Adrenal gland (tissue), 12 donors: ENCODE results near the gene EHD3. TPM values are rescaled to one million over a fixed set of nuclear protein-coding genes. Genes with fewer than 3 reads are reported as not detected.

ENCODE experiments used
- DNase-seq, 7 donors: peaks; one replicate each; pipeline ENCODE4 v3.0.0-alpha.2; 2019 to 2020
- H3K27ac ChIP-seq, 5 donors: fragments of 200-600 bp; sonication (generic) in 4 of 5; 1 replicate in 3 of 5; 2 replicates in 2 of 5; pipeline versions ENCODE4 v1.5.1 to v1.8.0; 2016 to 2020; ENCODE audit warnings: mild to moderate bottlenecking in 1 of 5
- H3K27me3 ChIP-seq: fragments of 200-600 bp; 2 replicates; pipeline ENCODE4 v1.8.0; 2021
- H3K36me3 ChIP-seq, 2 donors: fragments of 200-600 bp; replicated peaks in 1 of 2; 1 replicate in 1 of 2; 2 replicates in 1 of 2; pipeline versions ENCODE4 v1.5.1 to v1.8.0; 2018 to 2022
- H3K4me1 ChIP-seq, 2 donors: fragments of 200-600 bp; replicated peaks in 1 of 2; 1 replicate in 1 of 2; 2 replicates in 1 of 2; pipeline versions ENCODE4 v1.5.1 to v1.8.0; 2018 to 2021
- H3K4me3 ChIP-seq, 4 donors: fragments of 200-600 bp; sonication (generic) in 3 of 4; one replicate each; pipeline ENCODE4 v1.5.1; 2016 to 2018
- H3K9me3 ChIP-seq, 3 donors: fragments of 200-600 bp; sonication (generic) in 1 of 3; replicated peaks in 1 of 3; 1 replicate in 2 of 3; 2 replicates in 1 of 3; pipeline versions ENCODE4 v1.5.1 to v1.8.0; 2016 to 2021
- POLR2A ChIP-seq, 2 donors: fragments of 450-650 bp; IDR thresholded peaks; one replicate each; pipeline ENCODE4 v1.6.1; 2017; ENCODE audit warnings: antibody characterized with exemption in 2 of 2, mild to moderate bottlenecking in 2 of 2, moderate library complexity in 1 of 2
- WGBS, 4 donors: extraction: QIAGEN DNeasy Blood & Tissue Kit in 2 of 4; methylation state at CpG; one replicate each; pipeline versions ENCODE4 v1.1.5 to v1.1.7; 2013 to 2017; 5-methylcytosine and 5-hydroxymethylcytosine counted together
- intact Hi-C, 2 donors: fragments of 100-400 bp; cut with DNase I; formaldehyde crosslinking; loops; one replicate each; pipeline versions ENCODE4 v1.14.1 to v1.15.0; 2022 to 2023
- polyA plus RNA-seq, 3 donors: library from polyadenylated mRNA; stranded (reverse); fragments of 200-250 nt in 2 of 3; fragments of 350-450 nt in 1 of 3; fragmentation: Illumina TruSeq in 1 of 3; extraction: RNeasy Lipid Tissue Mini Kit (QIAGEN cat#74804) in 1 of 3; gene quantifications; one replicate each; pipeline ENCODE4 v1.2.3, GENCODE V29; 2013 to 2014
- total RNA-seq, 9 donors: library from RNA; depleted of rRNA in 4 of 9; stranded (reverse); fragments of >200 nt in 4 of 9; fragments of 120-200 nt in 1 of 9; fragmentation: NEBNext Ultra II Directional in 1 of 9; extraction: Animal tissue kit (Norgen Biotek cat#: 25700) in 1 of 9; gene quantifications; one replicate each; pipeline versions ENCODE4 v1.1.0 to v1.2.4, GENCODE V29; 2013 to 2023
- TF ChIP-seq, protein P1 (sequence below), 6 experiments: fragments of 450-650 bp in 4 of 6; fragments of 200-600 bp in 2 of 6; sonication (generic) in 1 of 6; IDR thresholded peaks; 1 replicate in 5 of 6; 2 replicates in 1 of 6; pipeline versions ENCODE4 v1.5.1 to v1.8.0; 2016 to 2021; ENCODE audit warnings: antibody characterized with exemption in 6 of 6, mild to moderate bottlenecking in 2 of 6, moderate library complexity in 1 of 6
- donor health status: healthy with polysubstance abuse.
- donor health status: Bipolar disorder and iron deficiency.
- donor health status: DM: yes; HTN: yes; CAD: no.
- donor health status: DM: no; HTN: no; CAD: no.
- donor health status: DM: no; HTN: no; CAD: no.
- donor health status: DM: yes; HTN: yes; CAD: no.

Gene EHD3
- total and polyA plus RNA-seq, 12 donors = 4.6 to 51.9 (median 22.3) TPM

GRCh38 chr2:31253356-31254131 is 19.6 kb downstream of the EHD3 start:
- Histone ChIP-seq H3K27ac (peak overlapping the region in 1 of 5 donors; percentile 16), H3K36me3 (peaks cover 0 to 1% of the 10 kb centered on the region in 2 donors), H3K9me3 (no peaks in the 10 kb centered on the region), H3K4me1 (no peaks in the 10 kb centered on the region), H3K27me3 (no peaks in the 10 kb centered on the region), H3K4me3 (no peak overlapping the region)
- DNase-seq = peak in 1 of 7 donors; percentile 21
- intact Hi-C loops = no loop called here
- 78 to 91% (median 84%) methylated on average over 9 to 13 of the region's 13 CpGs for WGBS, 4 donors
- TF ChIP-seq, protein P1, sequence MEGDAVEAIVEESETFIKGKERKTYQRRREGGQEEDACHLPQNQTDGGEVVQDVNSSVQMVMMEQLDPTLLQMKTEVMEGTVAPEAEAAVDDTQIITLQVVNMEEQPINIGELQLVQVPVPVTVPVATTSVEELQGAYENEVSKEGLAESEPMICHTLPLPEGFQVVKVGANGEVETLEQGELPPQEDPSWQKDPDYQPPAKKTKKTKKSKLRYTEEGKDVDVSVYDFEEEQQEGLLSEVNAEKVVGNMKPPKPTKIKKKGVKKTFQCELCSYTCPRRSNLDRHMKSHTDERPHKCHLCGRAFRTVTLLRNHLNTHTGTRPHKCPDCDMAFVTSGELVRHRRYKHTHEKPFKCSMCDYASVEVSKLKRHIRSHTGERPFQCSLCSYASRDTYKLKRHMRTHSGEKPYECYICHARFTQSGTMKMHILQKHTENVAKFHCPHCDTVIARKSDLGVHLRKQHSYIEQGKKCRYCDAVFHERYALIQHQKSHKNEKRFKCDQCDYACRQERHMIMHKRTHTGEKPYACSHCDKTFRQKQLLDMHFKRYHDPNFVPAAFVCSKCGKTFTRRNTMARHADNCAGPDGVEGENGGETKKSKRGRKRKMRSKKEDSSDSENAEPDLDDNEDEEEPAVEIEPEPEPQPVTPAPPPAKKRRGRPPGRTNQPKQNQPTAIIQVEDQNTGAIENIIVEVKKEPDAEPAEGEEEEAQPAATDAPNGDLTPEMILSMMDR (IDR thresholded peaks at IDR 0.05) = no peak
- TF ChIP-seq POLR2A (IDR thresholded peaks at IDR 0.05) = no peak

- Histone ChIP-seq H3K4me3 (no peak overlapping the region), H3K27me3 (no peaks in the 10 kb centered on the region), H3K4me1 (no peaks in the 10 kb centered on the region), H3K9me3 (no peaks in the 10 kb centered on the region), H3K27ac (no peak overlapping the region), H3K36me3 (no peaks in the 10 kb centered on the region)
- intact Hi-C loops = no loop called here
- WGBS, 4 donors = 88 to 91% (median 90%) methylated on average over 19 of the region's 19 CpGs
- TF ChIP-seq, protein P1 (IDR thresholded peaks at IDR 0.05) = no peak
- TF ChIP-seq POLR2A (IDR thresholded peaks at IDR 0.05) = no peak
- DNase-seq = no peak
These were observed 20.6 kb downstream of the EHD3 start for GRCh38 chr2:31254237-31255203.

DNA sequence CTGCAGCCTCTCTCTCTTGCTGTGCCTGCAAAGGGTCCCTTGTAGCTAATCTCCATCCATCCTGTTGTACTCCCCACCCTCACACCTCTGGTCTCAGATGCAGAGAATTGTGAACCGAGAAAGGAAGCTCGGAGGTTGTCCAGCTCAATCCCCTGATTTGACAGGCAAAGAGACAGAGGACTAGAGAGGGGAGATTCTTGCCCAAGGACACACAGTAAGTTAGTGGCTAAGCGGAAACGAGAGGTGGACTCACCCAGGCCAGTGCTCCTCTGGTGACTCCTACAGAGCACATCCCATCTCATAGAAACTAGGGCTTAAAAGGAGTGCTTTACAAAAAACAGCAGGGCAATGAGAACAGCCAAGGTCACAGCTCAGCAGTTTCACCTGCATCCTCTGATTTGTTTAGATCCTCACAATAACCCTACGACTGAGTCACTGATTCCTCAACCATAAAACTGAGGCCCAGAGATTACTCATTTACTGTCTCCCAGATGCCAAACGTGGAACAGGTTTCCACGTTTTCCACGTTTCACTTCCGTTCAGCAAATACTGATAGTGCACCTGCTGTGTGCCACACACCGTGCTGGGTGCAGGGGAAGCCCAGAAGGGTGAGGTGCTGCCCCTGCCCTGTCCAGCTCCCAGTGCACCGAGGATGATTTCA is 22.1 kb downstream of the EHD3 start:
- intact Hi-C loops = no loop called here
- DNase-seq = no peak
- peaks cover 0 to 5% of the 10 kb centered on the region in 2 donors for H3K36me3 ChIP-seq
- H3K27ac ChIP-seq = no peak overlapping the region
- H3K4me3 ChIP-seq = no peak overlapping the region
- no peaks in the 10 kb centered on the region for H3K4me1 ChIP-seq
- no peaks in the 10 kb centered on the region for H3K27me3 ChIP-seq
- WGBS, 4 donors = 77 to 86% (median 83%) methylated on average over 4 to 11 of the region's 11 CpGs
- TF ChIP-seq POLR2A (IDR thresholded peaks at IDR 0.05) = no peak
- TF ChIP-seq, protein P1 (IDR thresholded peaks at IDR 0.05) = no peak
- H3K9me3 ChIP-seq = no peaks in the 10 kb centered on the region
